ENCODE results near the gene ACSF3. TPM values are rescaled to one million over a fixed set of nuclear protein-coding genes. Genes with fewer than 3 reads are reported as not detected.

ACSF3 gene
- total and polyA plus RNA-seq, 2 of the 4 experiments (the other 2 are of a cell fraction): 9.5 to 14.2 TPM

DNA sequence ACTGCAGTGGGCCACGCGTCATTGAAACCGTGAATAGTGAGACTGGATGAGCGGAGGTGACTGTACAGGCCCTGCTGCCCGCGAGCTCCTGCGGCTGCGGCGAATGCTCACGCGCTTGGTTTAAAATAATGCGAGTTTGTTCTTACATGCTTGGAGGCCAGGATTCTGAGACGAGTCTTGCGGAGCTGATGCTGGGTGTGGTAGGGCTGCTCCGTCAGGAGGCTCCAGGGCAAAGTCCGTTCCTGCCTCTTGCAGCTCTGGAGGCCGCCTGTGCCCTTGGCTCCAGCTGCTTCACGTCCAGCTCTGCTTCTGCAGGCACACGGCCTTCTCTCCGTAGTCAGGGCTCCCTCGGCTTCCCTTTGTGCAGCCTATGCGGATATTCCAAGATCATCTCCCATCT is 9.5 kb downstream of the ACSF3 start:
- intact Hi-C loops (cut with micrococcal nuclease) (no loop called here), in situ Hi-C loops (cut with MboI; ENCODE audit: low sequenced_read_pairs) (no loop called here), dilution Hi-C loops (cut with HindIII; ENCODE audit: low sequenced_read_pairs, unreplicated experiment) (no loop called here)
- Histone ChIP-seq H3K27ac (ENCODE audit: insufficient read depth, low read length) (no peak overlapping the region), H3K79me1 (ENCODE audit: low read depth in 1 of 2, low read length in 2 of 2) (peaks cover 7 to 9% of the 10 kb centered on the region in 2 experiments), H2BK15ac (ENCODE audit: low read depth, low read length) (no peak overlapping the region), H3K9me1 (ENCODE audit: insufficient read depth, low read length) (peaks cover 6% of the 10 kb centered on the region), H3K14ac (replicated peaks; ENCODE audit: low read depth, low read length) (no peak overlapping the region), H3K9ac (ENCODE audit: low read depth, low read length) (no peak overlapping the region), H4K5ac (ENCODE audit: low read depth, low read length) (no peak overlapping the region), H3K4ac (ENCODE audit: low read depth, low read length) (no peak overlapping the region), H3K4me3 (ENCODE audit: insufficient read depth, low read depth, low read length) (no peak overlapping the region), H2AK9ac (replicated peaks; ENCODE audit: low read depth, low read length, poor library complexity) (no peak overlapping the region), H2AFZ (replicated peaks; ENCODE audit: low read length, poor library complexity) (no peak overlapping the region), H2BK120ac (ENCODE audit: low read depth, low read length) (no peak overlapping the region), H4K20me1 (ENCODE audit: insufficient read depth, low read length) (peaks cover 16% of the 10 kb centered on the region), H3K4me2 (ENCODE audit: low read depth, low read length) (no peak overlapping the region), H3K56ac (ENCODE audit: extremely low read depth, insufficient read depth, low read length) (no peak overlapping the region), H2BK5ac (ENCODE audit: low read depth, low read length, poor library complexity, severe bottlenecking) (no peak overlapping the region), H2AK5ac (ENCODE audit: low read depth, low read length) (no peak overlapping the region), H3K27me3 (ENCODE audit: control insufficient read depth, insufficient read depth, low read length) (no peaks in the 10 kb centered on the region), H3K36me3 (ENCODE audit: control insufficient read depth, insufficient read depth, low read length) (peaks cover 58% of the 10 kb centered on the region), H3K23ac (ENCODE audit: low read depth, low read length) (no peak overlapping the region), H4K91ac (ENCODE audit: insufficient read depth, low read depth, low read length) (no peak overlapping the region), H2BK20ac (ENCODE audit: low read depth, low read length) (no peak overlapping the region), H3K9me3 (ENCODE audit: control insufficient read depth, insufficient read depth, low read length) (no peaks in the 10 kb centered on the region), H3K18ac (ENCODE audit: low read depth, low read length) (no peak overlapping the region), H4K8ac (ENCODE audit: low read depth in 2 of 2, low read length in 2 of 2) (no peak overlapping the region), H3K4me1 (ENCODE audit: control insufficient read depth, insufficient read depth, low read length) (no peaks in the 10 kb centered on the region)
- TF ChIP-seq, protein P1, sequence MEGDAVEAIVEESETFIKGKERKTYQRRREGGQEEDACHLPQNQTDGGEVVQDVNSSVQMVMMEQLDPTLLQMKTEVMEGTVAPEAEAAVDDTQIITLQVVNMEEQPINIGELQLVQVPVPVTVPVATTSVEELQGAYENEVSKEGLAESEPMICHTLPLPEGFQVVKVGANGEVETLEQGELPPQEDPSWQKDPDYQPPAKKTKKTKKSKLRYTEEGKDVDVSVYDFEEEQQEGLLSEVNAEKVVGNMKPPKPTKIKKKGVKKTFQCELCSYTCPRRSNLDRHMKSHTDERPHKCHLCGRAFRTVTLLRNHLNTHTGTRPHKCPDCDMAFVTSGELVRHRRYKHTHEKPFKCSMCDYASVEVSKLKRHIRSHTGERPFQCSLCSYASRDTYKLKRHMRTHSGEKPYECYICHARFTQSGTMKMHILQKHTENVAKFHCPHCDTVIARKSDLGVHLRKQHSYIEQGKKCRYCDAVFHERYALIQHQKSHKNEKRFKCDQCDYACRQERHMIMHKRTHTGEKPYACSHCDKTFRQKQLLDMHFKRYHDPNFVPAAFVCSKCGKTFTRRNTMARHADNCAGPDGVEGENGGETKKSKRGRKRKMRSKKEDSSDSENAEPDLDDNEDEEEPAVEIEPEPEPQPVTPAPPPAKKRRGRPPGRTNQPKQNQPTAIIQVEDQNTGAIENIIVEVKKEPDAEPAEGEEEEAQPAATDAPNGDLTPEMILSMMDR (conservative IDR thresholded peaks at IDR 0.05; ENCODE audit: low read depth, low read length): no peak
- 90% methylated on average over 21 of the region's 22 CpGs; no CpG with 5 or more reads in 1 of the 2 experiments for WGBS, 2 experiments (ENCODE audit: extremely low coverage in 2 of 2, insufficient read length in 1 of 2)
- POLR2A ChIA-PET (ENCODE audit: unreplicated experiment): no interaction called here
- BruUV-seq (replicated peaks): no TSS peak
- CTCF ChIA-PET: no interaction called here
- ATAC-seq (ENCODE audit: low read depth) (no peak), DNase-seq (no peak)
